ENCODE results near the gene BAZ2B.

The BAZ2B gene

DNA sequence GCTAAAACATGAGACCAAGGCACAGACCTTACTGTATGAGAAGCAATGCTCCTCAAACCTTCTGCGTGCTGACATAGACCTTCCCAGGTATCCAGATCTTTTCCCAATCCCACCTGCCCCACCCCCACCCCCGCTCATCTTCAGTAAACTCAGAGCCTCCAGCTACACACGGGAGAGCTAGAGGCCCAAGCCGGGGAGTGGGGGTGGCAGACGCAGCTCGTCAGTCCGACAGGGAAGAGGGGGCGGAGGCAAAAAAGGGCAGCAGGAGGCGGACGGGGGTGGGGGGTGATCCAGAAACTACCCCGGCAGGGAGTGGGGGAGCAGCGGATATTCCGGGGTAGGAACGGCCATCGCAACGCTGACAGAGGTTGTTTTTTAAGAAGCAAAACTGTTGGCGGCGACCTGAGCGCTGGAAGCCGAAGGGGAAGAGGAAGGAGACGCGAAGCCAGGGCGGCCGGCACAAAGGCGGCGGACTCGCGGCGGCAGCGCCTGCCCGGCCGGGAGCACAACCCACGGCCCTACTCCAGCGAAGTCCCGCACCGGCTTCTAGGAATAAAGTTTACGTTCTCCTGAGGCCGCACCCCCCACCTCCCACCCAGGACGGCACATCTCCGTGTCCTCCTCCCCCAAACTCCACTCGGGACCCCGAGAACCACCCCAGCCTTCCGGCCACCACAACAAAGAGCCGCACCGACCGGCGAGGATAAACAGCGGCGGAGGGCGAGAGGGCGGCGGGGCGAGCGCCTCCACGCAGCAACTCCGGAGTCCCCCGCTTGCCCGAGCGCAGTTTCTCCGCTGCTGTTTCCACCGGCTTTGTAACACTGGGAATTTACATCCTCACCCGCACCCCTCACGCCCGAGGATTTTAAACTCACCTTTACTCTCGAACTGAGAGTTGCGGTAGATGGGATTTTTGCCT is 722 bp downstream of the BAZ2B start:
- peak; percentile 91 for DNase-seq

- DNase-seq: peak; percentile 82
Measured at GRCh38 chr2:159614534-159615366, 1.6 kb downstream of the BAZ2B start.

DNA sequence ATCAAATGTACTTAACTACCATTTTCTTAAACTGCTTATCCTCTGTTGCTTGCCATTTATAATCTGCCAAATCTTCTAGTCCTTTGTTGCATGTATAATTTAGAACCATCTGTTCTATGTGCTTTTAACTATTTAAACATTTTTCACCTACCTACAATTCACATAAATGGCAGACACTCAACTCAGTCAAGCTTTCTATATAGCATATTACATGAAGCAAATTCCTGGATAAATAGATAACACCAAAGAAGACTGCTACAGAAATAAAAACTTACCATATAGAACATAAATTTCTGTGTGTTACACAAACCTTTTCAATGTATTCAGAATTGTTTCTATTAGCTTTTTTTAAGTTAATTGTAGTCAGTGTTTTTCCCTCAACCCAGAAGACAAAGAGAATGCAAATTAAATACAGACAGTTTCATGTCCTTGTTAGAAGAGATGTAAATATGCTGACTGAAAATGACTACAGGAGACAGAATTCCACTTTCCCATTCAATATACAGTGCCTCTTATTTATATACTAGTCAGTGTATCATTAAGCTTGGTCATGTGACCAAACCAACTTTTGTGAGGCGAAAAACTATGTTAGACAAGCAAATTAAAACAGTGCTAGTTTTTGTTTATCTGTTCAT is 2.6 kb downstream of the BAZ2B start:
- peak; percentile 63 for DNase-seq

DNA sequence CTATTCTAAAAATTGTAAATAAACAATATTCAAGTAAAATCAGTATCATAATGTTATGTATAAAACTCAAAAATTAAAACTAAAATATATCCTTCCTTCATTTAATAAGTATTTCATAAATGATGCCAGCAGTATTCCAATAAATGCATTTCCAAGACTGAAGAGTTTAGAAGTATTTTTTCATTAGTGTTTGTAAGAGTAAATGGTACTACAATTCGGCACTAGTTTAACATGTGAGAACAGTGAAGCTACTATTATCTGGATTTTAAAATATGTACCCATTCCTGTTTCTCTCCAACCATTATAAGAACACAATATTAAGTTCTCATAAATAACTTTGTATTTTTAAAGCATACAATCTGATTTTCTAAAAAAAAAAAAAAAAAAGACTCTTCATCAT is 3.3 kb downstream of the BAZ2B start:
- DNase-seq: no peak

DNA sequence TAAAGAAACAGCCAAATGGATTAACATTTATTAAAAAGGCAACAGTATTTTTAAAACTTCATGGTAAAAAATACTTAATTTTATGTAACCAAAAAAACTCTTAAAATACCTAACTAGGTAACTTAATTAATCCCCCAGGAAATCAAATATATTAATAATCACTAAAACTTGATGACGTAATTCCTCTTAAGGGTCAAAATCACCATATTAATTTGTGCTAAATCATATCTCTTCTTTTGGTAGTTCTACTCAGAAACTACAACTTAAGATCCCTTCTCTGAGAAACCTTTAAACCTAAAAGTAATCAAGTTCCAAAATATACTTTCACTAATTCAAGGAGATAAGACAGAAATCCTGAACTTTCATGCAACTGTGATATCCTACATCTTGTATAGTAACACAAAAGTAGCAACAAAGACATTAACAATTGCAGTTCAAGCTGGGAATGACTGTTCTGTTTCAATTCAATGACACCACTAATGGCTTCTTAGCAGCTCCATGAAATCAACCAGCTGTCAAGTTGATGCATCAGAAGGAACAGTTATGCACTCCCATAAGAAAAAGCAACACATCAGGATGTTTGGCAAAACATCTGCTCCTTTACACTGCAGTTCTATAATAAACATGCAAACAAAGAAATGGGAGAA is 4.0 kb downstream of the BAZ2B start:
- DNase-seq: peak; percentile 84

DNA sequence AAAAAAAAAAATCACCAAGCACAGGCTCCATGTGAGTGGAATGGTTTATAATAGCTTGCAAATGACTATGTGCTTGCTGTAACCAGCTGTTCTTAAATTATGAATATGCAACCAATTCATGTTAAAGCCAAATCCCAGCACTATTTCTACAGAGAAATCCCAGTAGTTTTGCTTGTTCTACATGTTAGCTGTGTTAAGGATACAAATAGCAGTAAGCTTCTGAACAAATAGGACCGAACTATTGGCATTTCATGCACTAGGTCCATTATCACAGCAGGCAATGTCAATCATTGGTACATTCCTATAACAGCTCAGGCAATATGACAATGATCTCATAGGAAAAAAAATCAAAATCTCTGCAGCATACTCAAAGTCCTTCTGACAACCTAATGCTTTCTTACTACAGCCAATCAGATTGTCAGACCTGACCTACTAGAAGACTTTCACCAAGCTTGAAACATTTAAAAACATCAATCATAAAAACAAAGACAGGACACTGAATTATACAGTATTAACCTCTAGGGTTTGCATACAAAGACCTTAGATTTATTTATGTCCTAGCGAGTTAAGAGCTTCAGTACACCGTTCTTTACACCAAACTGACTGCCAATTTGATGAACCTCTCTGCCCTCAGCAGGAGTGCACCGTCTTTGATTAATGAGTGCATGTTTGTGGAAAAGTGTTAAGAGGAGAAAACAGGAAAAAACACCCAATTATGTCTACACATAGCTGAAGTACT is 6.4 kb downstream of the BAZ2B start:
- no peak for DNase-seq

GRCh38 chr2:159608723-159609308 is 7.5 kb downstream of the BAZ2B start:
- DNase-seq: no peak

DNA sequence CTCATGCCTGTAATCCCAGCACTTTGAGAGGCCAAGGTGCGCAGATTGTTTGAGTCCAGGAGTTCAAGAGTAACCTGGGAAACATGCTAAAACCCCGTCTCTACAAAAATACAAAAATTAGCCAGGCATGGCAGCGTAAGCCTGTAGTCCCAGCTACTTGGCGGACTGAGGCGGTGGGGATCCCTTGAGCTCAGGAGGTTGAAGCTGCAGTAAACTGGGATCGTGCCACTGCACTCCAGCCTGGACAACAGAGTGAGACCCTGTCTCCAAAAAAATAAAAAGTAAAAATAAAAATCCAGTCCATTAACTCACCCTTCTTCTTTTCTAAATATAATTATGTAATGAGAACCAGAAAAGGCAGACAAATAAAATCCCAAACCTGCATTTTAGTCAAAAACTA is 8.2 kb downstream of the BAZ2B start:
- DNase-seq: no peak

- DNase-seq: no peak
Measured at GRCh38 chr2:159606287-159606686, 10.1 kb downstream of the BAZ2B start.

DNA sequence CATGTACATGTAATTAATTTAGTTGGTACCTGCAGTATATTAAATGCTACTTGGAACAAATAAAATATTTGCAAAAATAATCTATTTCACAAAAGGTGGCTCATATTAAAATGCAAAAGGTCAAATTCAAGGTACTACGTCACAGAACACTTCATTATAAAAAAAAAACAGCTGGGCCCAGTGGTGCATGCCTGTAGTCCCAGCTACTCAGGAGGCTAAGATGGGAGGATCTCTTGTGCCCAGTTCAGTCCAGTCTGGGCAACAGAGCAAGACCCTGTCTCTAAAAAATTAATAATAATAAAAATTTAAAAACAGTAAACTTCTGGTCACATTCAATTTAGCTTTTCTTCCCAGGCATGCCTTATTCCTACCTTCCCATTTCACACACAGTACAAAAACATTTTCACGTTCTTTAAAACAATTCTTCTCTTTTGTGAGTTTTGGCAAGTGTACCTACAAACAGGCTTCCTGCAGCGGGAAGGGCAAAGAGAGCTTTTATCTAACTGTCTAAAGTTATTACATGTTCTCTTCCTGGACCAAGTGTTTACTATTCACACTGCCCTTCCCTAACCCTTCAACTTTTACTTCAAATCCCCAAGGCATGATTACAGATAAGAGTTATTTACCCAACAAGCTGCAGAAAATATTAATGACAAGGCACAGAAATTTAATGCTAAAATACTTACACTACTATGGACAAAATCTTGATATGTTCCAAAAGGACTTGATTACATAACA is 10.7 kb downstream of the BAZ2B start:
- DNase-seq: no peak

- no peak for DNase-seq
Measured at GRCh38 chr2:159604159-159604558, 12.2 kb downstream of the BAZ2B start.

DNA sequence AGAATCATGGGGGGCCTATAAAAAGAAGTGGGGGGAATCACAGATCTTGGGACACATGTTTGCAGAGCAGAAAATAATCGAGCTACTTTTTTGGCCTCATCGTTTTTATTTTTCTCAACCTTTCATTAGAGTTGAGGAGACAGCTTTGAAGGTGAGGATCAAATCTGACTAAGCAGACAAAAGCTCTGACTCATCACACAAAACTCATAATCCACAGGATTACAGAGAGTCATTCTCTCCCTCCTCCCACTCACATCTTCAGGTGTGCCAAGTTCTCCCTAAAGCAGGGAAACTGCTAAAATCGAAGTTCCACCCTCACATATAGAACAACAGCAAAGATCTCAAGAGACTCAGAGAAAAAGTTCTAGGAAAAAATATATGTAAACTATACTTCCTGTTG is 15.6 kb downstream of the BAZ2B start:
- DNase-seq: no peak

GRCh38 chr2:159595410-159596046 is 20.8 kb downstream of the BAZ2B start:
- no peak for DNase-seq

GRCh38 chr2:159592441-159592840 is 23.9 kb downstream of the BAZ2B start:
- DNase-seq: no peak

DNA sequence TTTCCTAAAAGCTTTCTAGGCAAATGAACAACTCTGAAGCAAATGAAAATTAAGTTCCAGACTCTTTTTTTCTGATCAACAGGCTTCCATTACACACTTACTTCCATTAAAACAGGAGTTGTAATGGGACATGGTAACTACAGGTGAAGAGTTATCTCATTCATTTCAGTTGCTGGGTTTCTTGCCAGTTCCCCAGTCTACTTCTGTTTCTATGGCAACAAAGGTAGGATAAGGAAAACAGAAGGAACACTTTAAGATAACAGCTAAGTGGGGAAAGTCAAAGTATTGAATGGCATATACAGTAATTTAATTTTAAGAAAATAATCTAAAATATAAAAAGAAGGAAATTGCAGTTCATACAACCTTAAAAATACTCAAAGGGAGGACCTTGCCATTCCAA is 25.1 kb downstream of the BAZ2B start:
- DNase-seq: no peak

- no peak for DNase-seq
Measured at GRCh38 chr2:159589286-159589685, 27.1 kb downstream of the BAZ2B start.

GRCh38 chr2:159586034-159586433 is 30.3 kb downstream of the BAZ2B start:
- DNase-seq: no peak

- no peak for DNase-seq
Measured at GRCh38 chr2:159585622-159586021, 30.7 kb downstream of the BAZ2B start.

- no peak for DNase-seq
Measured at GRCh38 chr2:159584796-159585195, 31.6 kb downstream of the BAZ2B start.

DNA sequence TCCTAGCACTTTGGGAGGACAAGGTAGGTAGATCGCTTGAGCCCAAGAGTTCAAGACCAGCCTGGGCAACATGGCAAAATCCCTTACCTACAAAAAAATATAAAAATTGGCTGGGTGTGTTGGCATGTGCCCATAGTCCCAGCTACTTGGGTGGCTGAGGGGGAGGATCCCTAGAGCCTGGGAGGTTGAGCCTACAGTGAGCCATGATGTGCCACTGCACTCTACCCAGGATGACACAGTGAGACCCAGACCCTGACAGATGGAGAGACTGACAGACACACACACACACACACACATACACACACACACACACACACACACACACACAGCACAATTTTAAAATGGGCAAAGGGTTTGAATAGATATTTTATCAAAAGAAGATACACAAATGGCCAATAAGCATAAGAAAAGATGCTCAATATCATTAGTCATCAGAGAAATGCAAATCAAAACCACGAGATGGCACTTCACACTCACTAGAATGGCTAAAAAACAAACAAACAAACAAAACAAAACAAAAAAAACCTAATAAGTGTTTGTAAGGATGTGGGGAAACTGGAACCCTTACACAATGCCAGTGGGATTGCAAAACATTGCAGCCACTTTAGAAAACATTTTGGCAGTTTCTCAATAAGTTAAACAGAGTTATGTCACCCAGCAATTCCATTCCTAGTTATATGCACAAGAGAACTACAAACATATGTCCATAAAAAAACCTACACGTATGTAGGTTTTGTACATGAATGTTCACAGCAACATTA is 42.3 kb downstream of the BAZ2B start:
- DNase-seq: no peak
